ENCODE measurements around the gene CDCA3.

- TF ChIP-seq EP300 (IDR thresholded peaks at IDR 0.05) (no peak), CTCF (IDR thresholded peaks at IDR 0.05) (no peak), POLR2AphosphoS5 (IDR thresholded peaks at IDR 0.05) (no peak)
Measured at GRCh38 chr12:6868211-6869048, 17.3 kb upstream of the CDCA3 start.
